ENCODE data around the gene SHC1. TPM values are rescaled to one million over a fixed set of nuclear protein-coding genes. Genes with fewer than 3 reads are reported as not detected.

SHC1 gene
- total RNA-seq, 2 donors from 2014 or later: 85.0 to 97.2 TPM

GRCh38 chr1:154992721-154993571, 22.4 kb upstream of the SHC1 start:
- no peaks in the 10 kb centered on the region for H3K4me1 ChIP-seq (replicated peaks)
- no peak for DNase-seq (ENCODE audit: low spot score)
- H3K36me3 ChIP-seq: peaks cover 0 to 1% of the 10 kb centered on the region in 2 donors
- no peak for TF ChIP-seq CTCF (IDR thresholded peaks at IDR 0.05)
- no peak for TF ChIP-seq POLR2A (IDR thresholded peaks at IDR 0.05)
- no peak for TF ChIP-seq POLR2AphosphoS5 (IDR thresholded peaks at IDR 0.05)
- intact Hi-C loops (cut with DNase I): no loop called here
- no peaks in the 10 kb centered on the region for H3K9me3 ChIP-seq
- no peak overlapping the region for H3K4me3 ChIP-seq
- no peaks in the 10 kb centered on the region for H3K27me3 ChIP-seq (replicated peaks; ENCODE audit: insufficient read depth)
- WGBS: 77% methylated on average over 14 of the region's 14 CpGs
- no peak overlapping the region for H3K27ac ChIP-seq

- WGBS: 93% methylated on average over 8 of the region's 8 CpGs
- DNase-seq (ENCODE audit: low spot score): no peak
- Histone ChIP-seq H3K4me3 (no peak overlapping the region), H3K36me3 (peaks cover 0 to 8% of the 10 kb centered on the region in 2 donors), H3K4me1 (replicated peaks) (no peaks in the 10 kb centered on the region), H3K9me3 (no peaks in the 10 kb centered on the region), H3K27ac (no peak overlapping the region), H3K27me3 (replicated peaks; ENCODE audit: insufficient read depth) (no peaks in the 10 kb centered on the region)
- intact Hi-C loops (cut with DNase I): no loop called here
- no peak for TF ChIP-seq POLR2A (IDR thresholded peaks at IDR 0.05)
- no peak for TF ChIP-seq CTCF (IDR thresholded peaks at IDR 0.05)
- TF ChIP-seq POLR2AphosphoS5 (IDR thresholded peaks at IDR 0.05): no peak
Measured at GRCh38 chr1:154990276-154990675, 19.7 kb upstream of the SHC1 start.

GRCh38 chr1:154989195-154989860, 18.8 kb upstream of the SHC1 start:
- Histone ChIP-seq H3K4me1 (replicated peaks) (no peaks in the 10 kb centered on the region), H3K27me3 (replicated peaks; ENCODE audit: insufficient read depth) (no peaks in the 10 kb centered on the region), H3K4me3 (no peak overlapping the region), H3K27ac (no peak overlapping the region), H3K9me3 (no peaks in the 10 kb centered on the region), H3K36me3 (peaks cover 0 to 8% of the 10 kb centered on the region in 2 donors)
- 85% methylated on average over 3 of the region's 3 CpGs for WGBS
- intact Hi-C loops (cut with DNase I): no loop called here
- TF ChIP-seq CTCF (IDR thresholded peaks at IDR 0.05) (no peak), POLR2A (IDR thresholded peaks at IDR 0.05) (no peak)
- no peak for DNase-seq (ENCODE audit: low spot score)

- H3K36me3 ChIP-seq: peaks cover 0 to 8% of the 10 kb centered on the region in 2 donors
- no peaks in the 10 kb centered on the region for H3K27me3 ChIP-seq (replicated peaks; ENCODE audit: insufficient read depth)
- no peak overlapping the region for H3K4me3 ChIP-seq
- peaks cover 6% of the 10 kb centered on the region for H3K4me1 ChIP-seq (replicated peaks)
- WGBS: 87% methylated on average over 16 of the region's 17 CpGs
- intact Hi-C loops (cut with DNase I): no loop called here
- no peaks in the 10 kb centered on the region for H3K9me3 ChIP-seq
- TF ChIP-seq POLR2A (IDR thresholded peaks at IDR 0.05) (no peak), CTCF (IDR thresholded peaks at IDR 0.05) (no peak)
- no peak overlapping the region for H3K27ac ChIP-seq
- no peak for DNase-seq (ENCODE audit: low spot score)
Measured at GRCh38 chr1:154988058-154988954, 17.8 kb upstream of the SHC1 start.

Data from prostate gland (tissue), 2 donors.